ENCODE data around the gene HES3.

DNA sequence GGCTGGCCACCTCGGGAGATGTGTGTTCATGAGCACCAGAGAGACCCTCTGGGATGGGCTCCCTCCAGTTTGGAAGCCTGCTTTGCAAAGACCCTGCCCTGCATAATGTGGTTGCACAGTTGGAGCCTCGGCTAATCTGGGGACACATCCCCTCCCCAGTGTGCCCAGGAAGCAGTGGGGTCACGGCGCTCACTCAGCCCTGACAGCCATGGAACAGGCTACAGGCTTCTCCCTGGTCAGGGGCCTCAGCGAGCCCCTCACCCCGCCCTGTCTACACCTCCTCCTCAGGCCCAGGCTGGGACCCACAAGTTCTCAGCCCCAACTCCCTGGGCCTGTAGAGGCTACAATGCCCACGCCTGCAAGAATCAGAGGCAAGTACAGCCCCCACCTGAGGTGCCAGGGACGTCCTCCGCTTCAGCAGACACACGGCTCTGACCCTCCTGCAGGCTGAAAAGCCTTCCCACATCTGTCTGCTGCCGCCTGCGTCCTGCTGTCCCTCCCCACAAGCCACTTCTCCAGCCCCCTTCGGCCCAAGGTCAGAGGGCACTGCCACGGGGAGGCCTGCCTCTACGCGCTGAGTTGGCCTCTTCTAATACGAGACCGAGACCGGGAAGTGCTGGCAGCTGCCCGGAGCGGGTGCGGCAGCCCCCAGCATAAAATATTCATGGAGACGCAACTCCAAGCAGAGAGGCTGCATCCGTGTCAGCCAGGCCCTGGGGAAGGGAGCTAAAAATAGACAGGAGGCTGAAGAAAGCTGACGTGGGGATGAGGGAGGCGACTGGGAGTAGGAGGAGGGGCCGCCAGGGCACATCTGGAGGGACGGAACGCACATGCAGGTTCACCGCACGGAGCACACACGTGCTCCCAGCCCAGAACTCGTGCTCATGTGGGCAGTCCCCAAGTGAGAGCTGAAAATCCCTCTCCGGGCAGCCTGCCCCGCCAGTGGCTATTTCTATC, 32.1 kb downstream of the HES3 start:
- TF ChIP-seq, protein P1, sequence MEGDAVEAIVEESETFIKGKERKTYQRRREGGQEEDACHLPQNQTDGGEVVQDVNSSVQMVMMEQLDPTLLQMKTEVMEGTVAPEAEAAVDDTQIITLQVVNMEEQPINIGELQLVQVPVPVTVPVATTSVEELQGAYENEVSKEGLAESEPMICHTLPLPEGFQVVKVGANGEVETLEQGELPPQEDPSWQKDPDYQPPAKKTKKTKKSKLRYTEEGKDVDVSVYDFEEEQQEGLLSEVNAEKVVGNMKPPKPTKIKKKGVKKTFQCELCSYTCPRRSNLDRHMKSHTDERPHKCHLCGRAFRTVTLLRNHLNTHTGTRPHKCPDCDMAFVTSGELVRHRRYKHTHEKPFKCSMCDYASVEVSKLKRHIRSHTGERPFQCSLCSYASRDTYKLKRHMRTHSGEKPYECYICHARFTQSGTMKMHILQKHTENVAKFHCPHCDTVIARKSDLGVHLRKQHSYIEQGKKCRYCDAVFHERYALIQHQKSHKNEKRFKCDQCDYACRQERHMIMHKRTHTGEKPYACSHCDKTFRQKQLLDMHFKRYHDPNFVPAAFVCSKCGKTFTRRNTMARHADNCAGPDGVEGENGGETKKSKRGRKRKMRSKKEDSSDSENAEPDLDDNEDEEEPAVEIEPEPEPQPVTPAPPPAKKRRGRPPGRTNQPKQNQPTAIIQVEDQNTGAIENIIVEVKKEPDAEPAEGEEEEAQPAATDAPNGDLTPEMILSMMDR (IDR thresholded peaks at IDR 0.05; ENCODE audit: insufficient read depth, low read length, poor library complexity, severe bottlenecking): no peak
- no peak for TF ChIP-seq EZH2phosphoT487 (conservative IDR thresholded peaks at IDR 0.05; ENCODE audit: low read length)
